Measurements from ENCODE around the gene LRMDA. TPM values are rescaled to one million over a fixed set of nuclear protein-coding genes. Genes with fewer than 3 reads are reported as not detected.

Gene LRMDA
- total RNA-seq, 4 donors from 2014 or later: 0.88 to 14.1 (median 5.1) TPM; not detected in 1

DNA sequence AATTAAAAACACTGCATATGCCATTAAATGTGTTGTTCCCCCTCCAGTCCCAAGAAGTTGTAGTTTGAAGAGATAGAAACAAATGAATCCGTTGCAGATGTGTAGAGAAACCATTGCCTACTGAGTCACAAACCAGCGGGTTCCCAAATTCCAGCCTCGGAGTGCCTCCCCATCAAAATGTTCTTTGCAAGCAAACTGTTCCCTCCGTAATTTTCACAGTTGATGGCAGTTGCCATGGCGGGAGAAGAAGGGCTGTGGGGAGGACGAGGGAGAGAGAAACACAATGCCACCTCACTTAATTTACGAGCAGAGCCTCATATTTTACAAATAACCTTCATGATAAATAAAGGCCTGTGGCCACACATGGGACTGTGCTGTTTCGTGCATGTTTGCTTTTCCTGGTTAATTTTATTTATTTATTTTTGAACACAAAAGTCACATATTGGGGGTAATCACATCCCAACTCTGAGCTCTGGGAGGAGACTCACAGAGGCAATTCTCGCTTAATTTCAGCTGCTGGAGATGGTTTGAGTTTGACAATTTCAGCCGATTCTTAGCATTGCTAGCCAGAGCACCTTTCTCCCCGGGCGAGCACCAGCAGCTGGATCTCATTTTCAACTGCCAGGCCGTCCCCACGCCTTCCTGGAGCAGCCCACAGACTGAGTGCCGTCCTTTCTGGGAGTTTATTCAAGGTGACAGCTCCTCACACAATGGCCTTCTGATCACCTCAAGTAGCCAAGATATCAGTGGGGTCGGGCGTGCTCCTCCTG is 1122.0 kb downstream of the LRMDA start:
- Histone ChIP-seq H3K27me3 (no peaks in the 10 kb centered on the region), H3K27ac (peak overlapping the region in 1 of 4 donors; percentile 32), H3K9me3 (no peaks in the 10 kb centered on the region), H3K4me3 (no peak overlapping the region), H3K36me3 (no peaks in the 10 kb centered on the region), H3K4me1 (peaks cover 0 to 27% (median 0%) of the 10 kb centered on the region in 3 donors)
- no peak for DNase-seq
- intact Hi-C loops (cut with DNase I): no loop called here
- TF ChIP-seq, protein P1, sequence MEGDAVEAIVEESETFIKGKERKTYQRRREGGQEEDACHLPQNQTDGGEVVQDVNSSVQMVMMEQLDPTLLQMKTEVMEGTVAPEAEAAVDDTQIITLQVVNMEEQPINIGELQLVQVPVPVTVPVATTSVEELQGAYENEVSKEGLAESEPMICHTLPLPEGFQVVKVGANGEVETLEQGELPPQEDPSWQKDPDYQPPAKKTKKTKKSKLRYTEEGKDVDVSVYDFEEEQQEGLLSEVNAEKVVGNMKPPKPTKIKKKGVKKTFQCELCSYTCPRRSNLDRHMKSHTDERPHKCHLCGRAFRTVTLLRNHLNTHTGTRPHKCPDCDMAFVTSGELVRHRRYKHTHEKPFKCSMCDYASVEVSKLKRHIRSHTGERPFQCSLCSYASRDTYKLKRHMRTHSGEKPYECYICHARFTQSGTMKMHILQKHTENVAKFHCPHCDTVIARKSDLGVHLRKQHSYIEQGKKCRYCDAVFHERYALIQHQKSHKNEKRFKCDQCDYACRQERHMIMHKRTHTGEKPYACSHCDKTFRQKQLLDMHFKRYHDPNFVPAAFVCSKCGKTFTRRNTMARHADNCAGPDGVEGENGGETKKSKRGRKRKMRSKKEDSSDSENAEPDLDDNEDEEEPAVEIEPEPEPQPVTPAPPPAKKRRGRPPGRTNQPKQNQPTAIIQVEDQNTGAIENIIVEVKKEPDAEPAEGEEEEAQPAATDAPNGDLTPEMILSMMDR (IDR thresholded peaks at IDR 0.05): no peak
- no peak for TF ChIP-seq POLR2A (IDR thresholded peaks at IDR 0.05)
- 79 to 91% methylated on average over 13 to 17 of the region's 17 CpGs for WGBS, 2 donors

DNA sequence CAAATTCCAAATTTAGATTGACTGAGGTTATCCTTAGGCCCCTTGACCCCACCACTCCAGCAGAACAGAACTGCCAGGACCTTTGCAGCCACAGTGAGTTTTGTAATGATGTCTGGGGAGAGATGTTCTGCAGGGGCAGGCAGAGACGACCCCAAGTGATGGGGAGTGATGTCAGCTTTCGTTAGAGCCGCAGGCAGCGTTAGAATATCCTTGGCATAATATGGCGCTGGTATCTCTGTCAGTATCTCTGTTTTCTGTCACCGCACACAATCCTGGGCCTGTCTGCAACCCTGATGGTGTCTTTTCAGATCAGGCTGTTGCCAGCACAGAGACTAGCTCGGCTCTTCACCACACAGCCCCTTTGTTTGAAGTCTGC is 1122.6 kb downstream of the LRMDA start:
- DNase-seq: no peak
- Histone ChIP-seq H3K4me3 (no peak overlapping the region), H3K9me3 (no peaks in the 10 kb centered on the region), H3K4me1 (peaks cover 0 to 33% (median 2%) of the 10 kb centered on the region in 3 donors), H3K36me3 (no peaks in the 10 kb centered on the region), H3K27ac (peak overlapping the region in 1 of 4 donors; percentile 32), H3K27me3 (no peaks in the 10 kb centered on the region)
- TF ChIP-seq, protein P1 (IDR thresholded peaks at IDR 0.05): no peak
- TF ChIP-seq POLR2A (IDR thresholded peaks at IDR 0.05): no peak
- intact Hi-C loops (cut with DNase I): no loop called here
- 81 to 82% methylated on average over 6 to 7 of the region's 7 CpGs for WGBS, 2 donors

DNA sequence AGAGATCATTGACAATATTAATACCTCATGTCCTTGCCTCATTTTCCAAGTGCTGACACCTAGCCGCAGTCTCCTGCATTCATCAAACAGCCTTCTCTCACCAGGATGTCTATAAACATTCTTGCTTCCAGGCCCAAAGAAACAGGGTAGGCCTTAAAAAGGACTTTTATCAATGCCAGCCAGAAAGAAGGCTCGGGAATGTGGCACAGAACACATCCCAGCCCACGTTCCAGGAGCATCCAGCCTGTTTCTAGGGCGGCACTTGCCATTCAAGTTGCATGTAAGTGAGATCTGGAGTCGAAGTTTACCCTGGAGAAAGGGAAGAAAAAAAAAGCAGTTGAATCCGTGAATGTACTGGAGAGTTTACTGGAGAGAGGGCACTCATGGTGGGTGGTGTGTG is 1123.1 kb downstream of the LRMDA start:
- no peak for DNase-seq
- no peaks in the 10 kb centered on the region for H3K27me3 ChIP-seq
- H3K9me3 ChIP-seq: no peaks in the 10 kb centered on the region
- H3K27ac ChIP-seq: peak overlapping the region in 1 of 4 donors; percentile 25
- H3K4me3 ChIP-seq: no peak overlapping the region
- intact Hi-C loops (cut with DNase I): no loop called here
- H3K36me3 ChIP-seq: no peaks in the 10 kb centered on the region
- 71 to 73% methylated on average over 6 of the region's 6 CpGs for WGBS, 2 donors
- TF ChIP-seq POLR2A (IDR thresholded peaks at IDR 0.05): no peak
- TF ChIP-seq, protein P1 (IDR thresholded peaks at IDR 0.05): no peak
- H3K4me1 ChIP-seq: peaks cover 0 to 33% (median 3%) of the 10 kb centered on the region in 3 donors

DNA sequence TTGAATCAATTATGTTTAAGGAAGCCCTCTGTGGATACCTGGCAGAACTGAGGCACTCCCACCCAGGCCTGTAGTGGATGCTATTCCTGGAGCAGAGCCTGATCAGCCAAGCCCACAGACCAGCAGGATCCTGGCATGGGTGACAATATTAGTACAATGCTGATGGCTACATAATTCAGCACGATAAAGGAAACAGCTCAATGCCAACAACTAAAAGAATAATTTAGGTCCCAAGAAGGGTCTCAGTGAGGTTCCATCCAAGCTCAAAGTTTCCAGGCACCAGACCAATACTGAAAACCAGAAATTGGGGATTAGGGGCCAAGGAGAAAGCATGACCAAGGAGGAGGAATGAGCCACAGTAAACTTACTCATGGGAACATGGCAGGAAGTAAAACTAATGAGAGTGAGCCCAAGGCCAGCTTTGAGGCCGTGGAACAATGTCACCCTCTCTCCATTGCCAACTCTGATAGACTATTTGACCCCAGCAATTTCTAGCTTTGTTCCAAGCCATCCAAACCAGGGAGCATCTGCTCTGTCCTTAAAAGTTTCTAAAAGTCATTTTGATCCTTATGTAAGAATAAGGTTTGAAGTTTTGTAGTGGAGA is 1123.7 kb downstream of the LRMDA start:
- intact Hi-C loops (cut with DNase I): no loop called here
- H3K27ac ChIP-seq: peak overlapping the region in 1 of 4 donors; percentile 25
- no peaks in the 10 kb centered on the region for H3K9me3 ChIP-seq
- H3K36me3 ChIP-seq: no peaks in the 10 kb centered on the region
- peaks cover 0 to 34% (median 3%) of the 10 kb centered on the region in 3 donors for H3K4me1 ChIP-seq
- 35 to 58% methylated on average over 2 of the region's 2 CpGs for WGBS, 2 donors
- no peak for DNase-seq
- TF ChIP-seq, protein P1 (IDR thresholded peaks at IDR 0.05): no peak
- no peak for TF ChIP-seq POLR2A (IDR thresholded peaks at IDR 0.05)
- H3K4me3 ChIP-seq: no peak overlapping the region
- no peaks in the 10 kb centered on the region for H3K27me3 ChIP-seq

DNA sequence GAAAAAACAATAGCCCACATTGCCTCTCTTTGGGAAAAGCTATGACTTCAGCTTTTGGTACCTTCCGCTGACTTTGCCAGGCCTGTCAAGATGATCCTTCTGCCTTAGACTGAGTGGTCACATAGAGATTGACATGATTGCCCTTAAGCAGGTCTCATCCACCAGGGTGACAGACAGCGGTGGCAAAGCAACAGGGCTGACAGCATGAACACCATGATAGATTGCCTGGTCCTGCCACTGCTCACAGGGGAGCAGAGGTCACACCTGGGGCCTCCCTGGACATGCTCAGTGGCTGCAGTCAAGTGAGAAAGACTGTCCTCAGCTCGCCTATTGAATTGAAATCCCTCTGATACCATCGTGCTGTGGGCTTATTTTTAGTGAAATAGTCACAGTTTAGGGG is 1125.9 kb downstream of the LRMDA start:
- no peak for DNase-seq
- 74 to 75% methylated on average over 4 of the region's 4 CpGs for WGBS, 2 donors
- Histone ChIP-seq H3K36me3 (no peaks in the 10 kb centered on the region), H3K4me1 (peaks cover 0 to 32% (median 5%) of the 10 kb centered on the region in 3 donors), H3K27ac (peak overlapping the region in 2 of 4 donors; percentile 7 to 69), H3K27me3 (no peaks in the 10 kb centered on the region), H3K9me3 (no peaks in the 10 kb centered on the region), H3K4me3 (no peak overlapping the region)
- intact Hi-C loops (cut with DNase I): no loop called here
- TF ChIP-seq, protein P1 (IDR thresholded peaks at IDR 0.05): no peak
- TF ChIP-seq POLR2A (IDR thresholded peaks at IDR 0.05): no peak
